LHCN-M2 (cell line): ENCODE results near the gene MRPL19. TPM values are rescaled to one million over a fixed set of nuclear protein-coding genes. Genes with fewer than 3 reads are reported as not detected.
"Not testable (repeated sequence)": the region's sequence is repeated elsewhere in the genome, so short reads cannot be mapped to it uniquely, and the experiment has no call there.

Experiments used
- DNase-seq: peaks from one replicate; pipeline ENCODE4 v3.0.0-alpha.2; 2012; ENCODE audit warnings: low read depth
- total RNA-seq: library from RNA; depleted of rRNA; stranded (reverse); fragments of >200 nt; gene quantifications from 2 replicates; pipeline ENCODE4 v1.2.3, GENCODE V29; 2014

MRPL19 gene
- total RNA-seq, 1 experiment from 2014 or later, result 55.6 TPM

GRCh38 chr2:75667884-75668283 is 21.3 kb downstream of the MRPL19 start:
- no peak for DNase-seq

GRCh38 chr2:75675423-75675822 is 28.8 kb downstream of the MRPL19 start:
- peak; percentile 28 for DNase-seq

- no peak for DNase-seq
These were observed 29.3 kb downstream of the MRPL19 start for GRCh38 chr2:75675908-75676307.

GRCh38 chr2:75676464-75676863 is 29.9 kb downstream of the MRPL19 start:
- no peak for DNase-seq

GRCh38 chr2:75679556-75679955 is 33.0 kb downstream of the MRPL19 start:
- DNase-seq, result no peak

GRCh38 chr2:75680402-75680801 is 33.8 kb downstream of the MRPL19 start:
- DNase-seq, result no peak

- not testable (repeated sequence) for DNase-seq
These were observed 36.8 kb downstream of the MRPL19 start for GRCh38 chr2:75683430-75683829.

- DNase-seq, result no peak
These were observed 41.6 kb downstream of the MRPL19 start for GRCh38 chr2:75688196-75688595.

- no peak for DNase-seq
These were observed 52.3 kb downstream of the MRPL19 start for GRCh38 chr2:75698918-75699317.

- no peak for DNase-seq
These were observed 56.0 kb downstream of the MRPL19 start for GRCh38 chr2:75702593-75702992.

- no peak for DNase-seq
These were observed 57.2 kb downstream of the MRPL19 start for GRCh38 chr2:75703589-75704287.

- DNase-seq, result peak; percentile 27
These were observed 59.3 kb downstream of the MRPL19 start for GRCh38 chr2:75705921-75706320.

- no peak for DNase-seq
These were observed 61.3 kb downstream of the MRPL19 start for GRCh38 chr2:75707901-75708300.

GRCh38 chr2:75709297-75709696 is 62.7 kb downstream of the MRPL19 start:
- DNase-seq, result no peak

- no peak for DNase-seq
These were observed 63.6 kb downstream of the MRPL19 start for GRCh38 chr2:75710220-75710576.

- DNase-seq, result peak; percentile 80
These were observed 64.1 kb downstream of the MRPL19 start, which contains the start of gene GCFC2 for GRCh38 chr2:75710577-75711253. Gene GCFC2, minus strand, starts transcription at chr2:75710915. Its CDS starts 60 bp downstream, at chr2:75710855.

GRCh38 chr2:75711590-75711989 is 65.0 kb downstream of the MRPL19 start:
- DNase-seq, result not testable (repeated sequence)

- DNase-seq, result no peak
These were observed 69.8 kb downstream of the MRPL19 start for GRCh38 chr2:75716406-75716805.

GRCh38 chr2:75719616-75720015 is 73.0 kb downstream of the MRPL19 start:
- no peak for DNase-seq

GRCh38 chr2:75720525-75720924 is 73.9 kb downstream of the MRPL19 start:
- DNase-seq, result no peak

GRCh38 chr2:75722687-75723086 is 76.1 kb downstream of the MRPL19 start:
- no peak for DNase-seq

- DNase-seq, result no peak
These were observed 82.2 kb downstream of the MRPL19 start for GRCh38 chr2:75728614-75729419.
